Epithelial cell of esophagus (primary cell): ENCODE results near the gene IL4R.
A peak's percentile ranks its signal among the peaks of the same experiment; 100 is the strongest.

ENCODE experiments used
- DNase-seq: peaks from one replicate; pipeline ENCODE4 v3.0.0; 2010; ENCODE audit warnings: low read depth
- H3K4me3 ChIP-seq: 2 replicates; pipeline ENCODE4 v1.5.1; 2011; ENCODE audit warnings: mild to moderate bottlenecking, low read length, control low read depth
- CTCF ChIP-seq: IDR thresholded peaks from 2 replicates; pipeline ENCODE4 v1.5.1; 2011; ENCODE audit warnings: low read depth, mild to moderate bottlenecking, low read length, control low read depth, inconsistent platforms; ENCODE audit not compliant: insufficient read depth; ENCODE audit errors: missing control alignments

The IL4R gene

DNA sequence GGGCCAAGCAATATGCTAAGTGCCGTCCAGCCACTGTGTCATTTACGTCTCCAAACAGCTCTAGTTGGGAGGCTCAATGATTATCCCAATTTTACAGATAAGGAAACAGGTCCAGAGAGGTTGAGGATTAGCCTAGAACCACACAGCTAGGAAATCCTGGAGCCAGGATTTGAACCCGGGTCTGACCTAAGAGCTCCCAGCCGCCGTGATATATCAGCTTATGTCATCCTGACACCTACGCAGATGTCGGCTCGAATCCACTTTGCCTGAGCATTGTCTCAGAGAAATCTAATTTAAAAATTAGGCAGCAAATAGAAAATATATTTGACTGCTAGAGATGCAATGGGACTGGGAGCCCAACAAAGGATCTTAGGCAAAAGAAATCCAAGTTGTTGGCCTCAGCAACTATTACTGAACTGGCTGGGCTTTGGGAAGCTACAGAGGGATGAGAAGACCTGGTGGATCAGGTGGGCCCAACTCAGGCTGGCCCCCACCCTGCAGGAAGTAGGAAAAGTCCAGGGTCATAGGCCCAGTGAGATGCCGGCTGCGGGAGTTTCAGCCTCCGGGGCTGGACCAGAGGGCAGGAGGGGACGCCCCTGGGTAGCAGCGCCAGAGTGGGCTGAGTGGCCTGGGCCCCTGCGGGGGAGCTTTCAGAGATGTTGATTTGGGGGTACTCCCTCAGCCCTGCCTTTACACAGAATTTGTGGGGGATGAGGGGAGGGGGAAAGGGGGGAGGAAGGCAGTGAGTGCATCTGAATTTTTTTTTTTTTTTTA, 53.1 kb downstream of the IL4R start:
- no peak for DNase-seq
- TF ChIP-seq CTCF, result no peak
- H3K4me3 ChIP-seq, result no peak overlapping the region

GRCh38 chr16:27367461-27368357, 53.9 kb downstream of the IL4R start:
- H3K4me3 ChIP-seq, result no peak overlapping the region
- DNase-seq, result peak; percentile 75
- peak; percentile 83 for TF ChIP-seq CTCF

GRCh38 chr16:27368358-27368722, 54.6 kb downstream of the IL4R start:
- no peak overlapping the region for H3K4me3 ChIP-seq
- no peak for DNase-seq
- no peak for TF ChIP-seq CTCF

DNA sequence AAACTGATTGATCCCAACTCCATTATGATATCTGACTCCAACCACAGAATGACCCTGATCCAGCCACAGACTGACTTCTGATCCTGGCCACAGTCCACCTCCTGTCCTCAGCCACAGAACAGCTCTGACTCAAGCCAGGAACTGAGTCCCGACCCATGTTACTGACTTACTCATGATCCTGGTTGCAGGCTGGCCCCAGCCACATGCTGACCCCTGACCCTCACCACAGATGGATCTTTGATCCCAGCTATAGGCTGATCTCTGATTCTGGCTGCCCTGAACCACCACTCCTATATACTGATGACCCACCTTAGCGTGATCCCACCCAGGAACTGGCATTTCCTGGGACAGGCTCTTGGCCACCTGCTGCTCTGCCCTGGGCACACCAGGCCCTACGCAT, 56.0 kb downstream of the IL4R start:
- no peak for TF ChIP-seq CTCF
- H3K4me3 ChIP-seq, result no peak overlapping the region
- DNase-seq, result no peak

DNA sequence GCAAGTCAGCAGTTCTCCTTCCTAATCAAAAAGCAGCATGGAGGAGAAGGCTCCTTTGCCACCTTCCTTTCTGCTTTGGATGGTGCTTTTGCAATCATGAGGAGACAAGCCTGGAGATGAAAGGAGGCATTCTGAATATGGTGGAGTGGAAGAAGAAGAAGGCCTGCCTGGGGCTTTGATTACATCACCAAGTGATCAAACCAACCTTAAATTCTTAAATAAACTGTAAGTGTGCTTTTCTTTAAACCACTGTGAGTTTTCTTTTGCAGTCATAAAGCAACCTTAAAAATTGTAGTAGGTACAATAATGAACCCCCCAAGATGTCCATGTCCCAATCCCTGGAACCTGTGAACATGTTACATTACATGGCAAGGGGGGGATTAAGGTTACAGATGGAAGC, 56.5 kb downstream of the IL4R start:
- TF ChIP-seq CTCF, result no peak
- no peak for DNase-seq
- H3K4me3 ChIP-seq, result no peak overlapping the region

- no peak for DNase-seq
- H3K4me3 ChIP-seq, result no peak overlapping the region
- no peak for TF ChIP-seq CTCF
These were observed 59.5 kb downstream of the IL4R start for GRCh38 chr16:27373312-27373711.
